Coronary artery (tissue), 2 donors: ENCODE measurements around the gene KREMEN1.

ENCODE experiments used
- DNase-seq: peaks from one replicate; pipeline ENCODE4 v3.0.0-alpha.2; 2017; ENCODE audit warnings: low spot score
- H3K27ac ChIP-seq, 2 donors: fragments of 200-600 bp; sonication (generic); one replicate each; pipeline ENCODE4 v1.5.1; 2016 to 2019
- H3K4me3 ChIP-seq: fragments of 200-600 bp; sonication (generic); 2 replicates; pipeline ENCODE4 v1.5.1; 2016; ENCODE audit warnings: mild to moderate bottlenecking, moderate library complexity
- CTCF ChIP-seq: fragments of 200-600 bp; sonication (generic); IDR thresholded peaks from one replicate; pipeline ENCODE4 v1.5.1; 2019; ENCODE audit warnings: antibody characterized with exemption

The KREMEN1 gene

GRCh38 chr22:29050457-29050856 lies 22.4 kb upstream of the KREMEN1 start:
- TF ChIP-seq CTCF, result no peak
- no peak overlapping the region for H3K27ac ChIP-seq
- H3K4me3 ChIP-seq, result no peak overlapping the region
- no peak for DNase-seq

GRCh38 chr22:29053048-29053702 lies 19.7 kb upstream of the KREMEN1 start:
- no peak overlapping the region for H3K27ac ChIP-seq
- no peak for TF ChIP-seq CTCF
- no peak overlapping the region for H3K4me3 ChIP-seq
- DNase-seq, result no peak

- no peak for DNase-seq
- no peak for TF ChIP-seq CTCF
- Histone ChIP-seq H3K27ac (no peak overlapping the region), H3K4me3 (no peak overlapping the region)
These were observed 18.5 kb upstream of the KREMEN1 start for GRCh38 chr22:29054251-29054767.

- H3K27ac ChIP-seq, result no peak overlapping the region
- DNase-seq, result no peak
- no peak for TF ChIP-seq CTCF
- no peak overlapping the region for H3K4me3 ChIP-seq
These were observed 17.5 kb upstream of the KREMEN1 start for GRCh38 chr22:29055192-29055830.

- DNase-seq, result no peak
- H3K27ac ChIP-seq, result no peak overlapping the region
- no peak for TF ChIP-seq CTCF
- H3K4me3 ChIP-seq, result no peak overlapping the region
These were observed 16.4 kb upstream of the KREMEN1 start for GRCh38 chr22:29056472-29056871.

GRCh38 chr22:29060251-29060869 lies 12.5 kb upstream of the KREMEN1 start:
- Histone ChIP-seq H3K27ac (no peak overlapping the region), H3K4me3 (no peak overlapping the region)
- no peak for DNase-seq
- no peak for TF ChIP-seq CTCF

GRCh38 chr22:29060931-29061330 lies 11.9 kb upstream of the KREMEN1 start:
- TF ChIP-seq CTCF, result no peak
- no peak overlapping the region for H3K4me3 ChIP-seq
- no peak for DNase-seq
- no peak overlapping the region for H3K27ac ChIP-seq
